ENCODE measurements around the gene RABAC1.

DNA sequence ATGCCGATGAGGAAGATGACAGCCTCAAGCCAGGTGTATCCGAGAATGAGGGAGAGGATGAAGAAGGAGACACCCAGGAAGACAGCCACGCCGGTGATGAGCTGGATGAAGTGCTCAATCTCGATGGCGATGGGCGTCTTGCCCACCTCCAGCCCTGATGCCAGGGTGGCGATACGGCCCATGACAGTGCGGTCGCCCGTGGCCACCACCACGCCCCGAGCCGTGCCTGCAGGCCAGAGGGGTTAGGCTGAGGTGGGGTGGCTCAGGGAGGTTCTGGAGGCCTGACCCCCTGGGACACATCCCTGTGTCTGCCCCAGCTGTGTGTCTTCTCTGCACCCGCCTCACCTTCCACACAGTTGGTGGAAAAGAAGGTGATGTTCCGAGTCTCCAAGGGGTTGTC lies 25.8 kb upstream of the RABAC1 start:
- no peak for TF ChIP-seq POLR2A (IDR thresholded peaks at IDR 0.05; ENCODE audit: control extremely low read depth in 1 of 2, low read depth in 2 of 2, low read length in 2 of 2)
- TF ChIP-seq RXRA (IDR thresholded peaks at IDR 0.05; ENCODE audit: insufficient read depth, low read depth, low read length) = no peak
- TF ChIP-seq SRF (IDR thresholded peaks at IDR 0.05; ENCODE audit: low read depth, low read length) = no peak
- no peak for TF ChIP-seq EZH2 (IDR thresholded peaks at IDR 0.05; ENCODE audit: low read depth, low read length, severe bottlenecking)
- no peak for TF ChIP-seq RAD21 (IDR thresholded peaks at IDR 0.05 in 1 of 2, conservative IDR thresholded peaks at IDR 0.05 in 1 of 2; ENCODE audit: low read depth in 2 of 2, low read length in 2 of 2)
- TF ChIP-seq CTCF (IDR thresholded peaks at IDR 0.05; ENCODE audit: control extremely low read depth in 1 of 3, insufficient read depth in 1 of 3, low read depth in 1 of 3, low read length in 3 of 3) = no peak

Measured in H1 (cell line).